Measurements from ENCODE around the gene PBX1. TPM values are rescaled to one million over a fixed set of nuclear protein-coding genes. Genes with fewer than 3 reads are reported as not detected.

PBX1 gene
- polyA plus RNA-seq, 1 donor (not counting 4 experiments of a cell fraction or from before 2014, with no cell fraction given): 2.2 TPM

GRCh38 chr1:164772635-164773034 lies 213.7 kb downstream of the PBX1 start:
- Histone ChIP-seq H3K4me3 (ENCODE audit: control insufficient read depth in 2 of 3, extremely low read depth in 1 of 3, insufficient read depth in 2 of 3, low read depth in 1 of 3, low read length in 3 of 3) (no peak overlapping the region), H2AFZ (ENCODE audit: control insufficient read depth, low read length) (peak overlapping the region; percentile 34), H3K9me3 (ENCODE audit: control insufficient read depth, low read depth, low read length) (no peaks in the 10 kb centered on the region), H4K20me1 (ENCODE audit: control insufficient read depth, extremely low read depth, insufficient read depth, low read length) (no peaks in the 10 kb centered on the region), H3K27me3 (ENCODE audit: control insufficient read depth, extremely low read depth, insufficient read depth, low read length) (no peaks in the 10 kb centered on the region), H3K4me2 (ENCODE audit: control insufficient read depth, extremely low read depth, insufficient read depth, low read depth, low read length) (peak overlapping the region; percentile 42), H3K9me1 (ENCODE audit: control insufficient read depth, extremely low read depth, insufficient read depth, low read length) (no peaks in the 10 kb centered on the region), H3K27ac (ENCODE audit: control insufficient read depth, insufficient read depth, low read length) (peak overlapping the region; percentile 91), H3K4me1 (ENCODE audit: control insufficient read depth, extremely low read depth, insufficient read depth, low read length) (peaks cover 28% of the 10 kb centered on the region), H3K79me2 (ENCODE audit: control insufficient read depth, insufficient read depth, low read length) (no peaks in the 10 kb centered on the region), H3K36me3 (ENCODE audit: control insufficient read depth in 2 of 2, extremely low read depth in 1 of 2, insufficient read depth in 2 of 2, low read length in 2 of 2) (no peaks in the 10 kb centered on the region), H3K9ac (ENCODE audit: control insufficient read depth, extremely low read depth, insufficient read depth, low read length) (peak overlapping the region; percentile 55)
- TF ChIP-seq EZH2 (IDR thresholded peaks at IDR 0.05; ENCODE audit: low read length) (no peak), CTCF (optimal IDR thresholded peaks at IDR 0.05 in 1 of 3, IDR thresholded peaks at IDR 0.05 in 1 of 3, conservative IDR thresholded peaks at IDR 0.05 in 1 of 3; ENCODE audit: extremely low read depth in 1 of 3, insufficient read depth in 2 of 3, low read length in 3 of 3) (no peak)
- peak; percentile 97 for FAIRE-seq
- dilution Hi-C loops (cut with MboI; ENCODE audit: extremely low pct_ligation_motif_present, low sequenced_read_pairs): no loop called here
- peak; percentile 76 for DNase-seq (ENCODE audit: low read depth, low spot score)

- no peak for TF ChIP-seq EZH2 (IDR thresholded peaks at IDR 0.05; ENCODE audit: low read length)
- TF ChIP-seq CTCF (optimal IDR thresholded peaks at IDR 0.05 in 1 of 3, IDR thresholded peaks at IDR 0.05 in 1 of 3, conservative IDR thresholded peaks at IDR 0.05 in 1 of 3; ENCODE audit: extremely low read depth in 1 of 3, insufficient read depth in 2 of 3, low read length in 3 of 3): no peak
- Histone ChIP-seq H3K9me3 (ENCODE audit: control insufficient read depth, low read depth, low read length) (no peaks in the 10 kb centered on the region), H3K27me3 (ENCODE audit: control insufficient read depth, extremely low read depth, insufficient read depth, low read length) (no peaks in the 10 kb centered on the region), H3K9ac (ENCODE audit: control insufficient read depth, extremely low read depth, insufficient read depth, low read length) (no peak overlapping the region), H4K20me1 (ENCODE audit: control insufficient read depth, extremely low read depth, insufficient read depth, low read length) (no peaks in the 10 kb centered on the region), H3K4me2 (ENCODE audit: control insufficient read depth, extremely low read depth, insufficient read depth, low read depth, low read length) (peak overlapping the region; percentile 42), H3K9me1 (ENCODE audit: control insufficient read depth, extremely low read depth, insufficient read depth, low read length) (no peaks in the 10 kb centered on the region), H3K79me2 (ENCODE audit: control insufficient read depth, insufficient read depth, low read length) (no peaks in the 10 kb centered on the region), H2AFZ (ENCODE audit: control insufficient read depth, low read length) (no peak overlapping the region), H3K27ac (ENCODE audit: control insufficient read depth, insufficient read depth, low read length) (peak overlapping the region; percentile 91), H3K36me3 (ENCODE audit: control insufficient read depth in 2 of 2, extremely low read depth in 1 of 2, insufficient read depth in 2 of 2, low read length in 2 of 2) (no peaks in the 10 kb centered on the region), H3K4me1 (ENCODE audit: control insufficient read depth, extremely low read depth, insufficient read depth, low read length) (peaks cover 28% of the 10 kb centered on the region), H3K4me3 (ENCODE audit: control insufficient read depth in 2 of 3, extremely low read depth in 1 of 3, insufficient read depth in 2 of 3, low read depth in 1 of 3, low read length in 3 of 3) (no peak overlapping the region)
- dilution Hi-C loops (cut with MboI; ENCODE audit: extremely low pct_ligation_motif_present, low sequenced_read_pairs): no loop called here
- FAIRE-seq: no peak
- DNase-seq (ENCODE audit: low read depth, low spot score): no peak
These were observed 214.1 kb downstream of the PBX1 start for GRCh38 chr1:164773102-164773501.
